ENCODE measurements around the gene TSHZ2. TPM values are rescaled to one million over a fixed set of nuclear protein-coding genes. Genes with fewer than 3 reads are reported as not detected.
"Not testable (repeated sequence)": the region's sequence is repeated elsewhere in the genome, so short reads cannot be mapped to it uniquely, and the experiment has no call there.

The TSHZ2 gene
- total and polyA plus RNA-seq, 9 of the 15 experiments (the other 6 are each of a cell fraction or from before 2014, with no cell fraction given), result 0.03 to 0.20 (median 0.05) TPM; not detected in 4

DNA sequence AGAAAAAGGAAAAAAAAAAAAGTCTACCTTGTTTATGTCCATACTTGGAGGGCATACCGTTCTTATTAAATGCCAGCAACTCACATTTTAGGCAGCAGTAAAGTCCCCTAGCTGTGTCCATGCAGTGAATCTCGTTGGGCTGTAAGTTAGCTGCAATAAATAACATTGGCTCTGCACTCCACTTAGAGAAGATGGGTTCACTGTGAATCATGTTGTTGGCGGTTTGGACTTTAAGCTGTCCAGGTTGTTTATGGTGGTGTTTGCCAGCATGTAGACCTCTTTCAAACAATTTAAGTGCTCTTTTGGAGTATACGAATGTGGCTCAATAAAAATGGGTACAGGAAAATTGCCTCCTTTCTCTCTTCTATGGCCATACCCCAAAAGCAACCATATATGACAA, 494.1 kb downstream of the TSHZ2 start:
- no peak overlapping the region for H3K27ac ChIP-seq (ENCODE audit: extremely low read depth, low read depth, low read length)
- H3K9me3 ChIP-seq (replicated peaks; ENCODE audit: control insufficient read depth, insufficient read depth, low read depth, low read length), result no peaks in the 10 kb centered on the region
- H3K9ac ChIP-seq (ENCODE audit: insufficient read depth in 1 of 2, low read depth in 2 of 2, low read length in 2 of 2), result no peak overlapping the region
- no peak overlapping the region for H3K4me2 ChIP-seq (ENCODE audit: insufficient read depth, low read length)
- H2AFZ ChIP-seq (ENCODE audit: low read depth, low read length), result no peak overlapping the region
- no peak for TF ChIP-seq KLF16 (IDR thresholded peaks at IDR 0.05)
- no peak for TF ChIP-seq ZNF445 (CRISPR knock-in tag; IDR thresholded peaks at IDR 0.05; ENCODE audit: low read depth)
- no peak for TF ChIP-seq ZNF282 (CRISPR knock-in tag; IDR thresholded peaks at IDR 0.05)
- BruUV-seq (replicated peaks), result no TSS peak
- H3K4me1 ChIP-seq (replicated peaks in 1 of 2; ENCODE audit: control insufficient read depth in 2 of 2, insufficient read depth in 2 of 2, low read length in 2 of 2), result no peaks in the 10 kb centered on the region
- WGBS (ENCODE audit: insufficient coverage, low coverage, missing lambda C conversion rate), result 0% methylated on average over 4 of the region's 4 CpGs
- FAIRE-seq (no peak), DNase-seq (ENCODE audit: extremely low read depth in 1 of 4, low spot score in 3 of 4) (no peak), ATAC-seq (no peak)
- H3K79me2 ChIP-seq (ENCODE audit: control insufficient read depth, insufficient read depth, low read length), result no peaks in the 10 kb centered on the region
- no peak overlapping the region for H3K4me3 ChIP-seq
- peaks cover 3 to 9% of the 10 kb centered on the region in 2 experiments for H3K27me3 ChIP-seq (ENCODE audit: control insufficient read depth in 2 of 2, insufficient read depth in 2 of 2, low read length in 2 of 2)
- ChIA-PET POLR2A (interaction anchor here (0.5 kb wide), 1 partner anchor 261 kb away, joined by 4 read pairs; no protein-coding TSS in a partner anchor), CTCF (ENCODE audit: low intra/inter-chr PET ratio) (no interaction called here)
- in situ Hi-C loops (cut with MboI), result no loop called here
- intact Hi-C loops (cut with micrococcal nuclease), result no loop called here
- no peaks in the 10 kb centered on the region for H3K9me1 ChIP-seq (ENCODE audit: control insufficient read depth, insufficient read depth, low read length)
- H4K20me1 ChIP-seq (replicated peaks; ENCODE audit: control insufficient read depth, insufficient read depth, low read length), result no peaks in the 10 kb centered on the region
- H3K36me3 ChIP-seq (ENCODE audit: control insufficient read depth, insufficient read depth, low read length), result no peaks in the 10 kb centered on the region

DNA sequence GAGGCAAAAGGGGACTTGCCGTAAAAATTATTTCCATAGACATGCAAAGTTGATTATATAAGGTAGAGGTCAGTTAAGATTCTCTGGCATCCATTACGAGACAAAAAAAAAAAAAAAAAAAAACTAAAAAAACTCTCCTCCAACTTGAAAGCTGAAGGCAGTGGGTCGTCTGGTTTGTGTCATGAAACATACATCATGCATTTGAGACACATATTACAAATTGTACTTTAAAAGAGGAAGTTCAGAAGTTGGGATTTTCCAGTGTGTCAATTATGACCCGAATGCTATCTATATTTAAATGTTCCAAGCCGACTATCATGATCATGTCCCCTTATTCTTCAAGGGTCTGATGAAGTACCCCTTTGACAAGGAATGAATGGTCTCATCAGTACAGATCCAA, 496.4 kb downstream of the TSHZ2 start:
- intact Hi-C loops (cut with micrococcal nuclease) (no loop called here), in situ Hi-C loops (cut with MboI) (no loop called here)
- no peak overlapping the region for H3K9ac ChIP-seq (ENCODE audit: insufficient read depth in 1 of 2, low read depth in 2 of 2, low read length in 2 of 2)
- H2AFZ ChIP-seq (ENCODE audit: low read depth, low read length), result no peak overlapping the region
- H3K4me2 ChIP-seq (ENCODE audit: insufficient read depth, low read length), result no peak overlapping the region
- H3K27me3 ChIP-seq (ENCODE audit: control insufficient read depth in 2 of 2, insufficient read depth in 2 of 2, low read length in 2 of 2), result peaks cover 0 to 18% of the 10 kb centered on the region in 2 experiments; a peak in 4 of 5 replicates
- H3K9me1 ChIP-seq (ENCODE audit: control insufficient read depth, insufficient read depth, low read length), result no peaks in the 10 kb centered on the region
- no peaks in the 10 kb centered on the region for H3K79me2 ChIP-seq (ENCODE audit: control insufficient read depth, insufficient read depth, low read length)
- DNase-seq (ENCODE audit: extremely low read depth in 1 of 4, low spot score in 3 of 4) (no peak), ATAC-seq (no peak), FAIRE-seq (no peak)
- H3K4me3 ChIP-seq, result no peak overlapping the region
- H3K27ac ChIP-seq (ENCODE audit: extremely low read depth, low read depth, low read length), result no peak overlapping the region
- no TSS peak for BruUV-seq (replicated peaks)
- 0% methylated on average over 4 of the region's 5 CpGs for WGBS (ENCODE audit: insufficient coverage, low coverage, missing lambda C conversion rate)
- no peaks in the 10 kb centered on the region for H3K4me1 ChIP-seq (replicated peaks in 1 of 2; ENCODE audit: control insufficient read depth in 2 of 2, insufficient read depth in 2 of 2, low read length in 2 of 2)
- POLR2A ChIA-PET, result no interaction called here
- TF ChIP-seq DDX20 (tag; IDR thresholded peaks at IDR 0.05; ENCODE audit: low read depth), result no peak
- TF ChIP-seq, protein P1, sequence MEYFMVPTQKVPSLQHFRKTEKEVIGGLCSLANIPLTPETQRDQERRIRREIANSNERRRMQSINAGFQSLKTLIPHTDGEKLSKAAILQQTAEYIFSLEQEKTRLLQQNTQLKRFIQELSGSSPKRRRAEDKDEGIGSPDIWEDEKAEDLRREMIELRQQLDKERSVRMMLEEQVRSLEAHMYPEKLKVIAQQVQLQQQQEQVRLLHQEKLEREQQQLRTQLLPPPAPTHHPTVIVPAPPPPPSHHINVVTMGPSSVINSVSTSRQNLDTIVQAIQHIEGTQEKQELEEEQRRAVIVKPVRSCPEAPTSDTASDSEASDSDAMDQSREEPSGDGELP (CRISPR knock-in tag; IDR thresholded peaks at IDR 0.05; ENCODE audit: borderline replicate concordance), result no peak
- TF ChIP-seq PHB (CRISPR knock-in tag; IDR thresholded peaks at IDR 0.05), result no peak
- no peak for TF ChIP-seq POLR3G (IDR thresholded peaks at IDR 0.05; ENCODE audit: extremely low read depth, insufficient read length, insufficient replicate concordance)
- H4K20me1 ChIP-seq (replicated peaks; ENCODE audit: control insufficient read depth, insufficient read depth, low read length), result no peaks in the 10 kb centered on the region
- CTCF ChIA-PET (ENCODE audit: low intra/inter-chr PET ratio), result interaction anchor here (0.6 kb wide), 1 partner anchor 1178 kb away, joined by 4 read pairs; no protein-coding TSS in a partner anchor
- no peaks in the 10 kb centered on the region for H3K9me3 ChIP-seq (replicated peaks; ENCODE audit: control insufficient read depth, insufficient read depth, low read depth, low read length)
- no peaks in the 10 kb centered on the region for H3K36me3 ChIP-seq (ENCODE audit: control insufficient read depth, insufficient read depth, low read length)

DNA sequence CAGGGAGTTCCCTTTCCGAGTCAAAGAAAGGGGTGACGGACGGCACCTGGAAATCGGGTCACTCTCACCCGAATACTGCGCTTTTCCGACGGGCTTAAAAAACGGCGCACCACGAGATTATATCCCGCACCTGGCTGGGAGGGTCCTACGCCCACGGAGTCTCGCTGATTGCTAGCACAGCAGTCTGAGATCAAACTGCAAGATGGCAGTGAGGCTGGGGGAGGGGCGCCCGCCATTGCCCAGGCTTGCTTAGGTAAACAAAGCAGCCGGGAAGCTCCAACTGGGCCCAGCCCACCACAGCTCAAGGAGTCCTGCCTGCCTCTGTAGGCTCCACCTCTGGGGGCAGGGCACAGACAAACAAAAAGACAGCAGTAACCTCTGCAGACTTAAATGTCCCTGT, 500.7 kb downstream of the TSHZ2 start:
- FAIRE-seq; intact Hi-C loops (cut with micrococcal nuclease): not testable (repeated sequence)

More for the DNA sequence above, 500.7 kb downstream of the TSHZ2 start:
- H3K9me1 ChIP-seq (ENCODE audit: control insufficient read depth, insufficient read depth, low read length); BruUV-seq (replicated peaks); H3K4me2 ChIP-seq (ENCODE audit: insufficient read depth, low read length); H3K27ac ChIP-seq (ENCODE audit: extremely low read depth, low read depth, low read length); H3K79me2 ChIP-seq (ENCODE audit: control insufficient read depth, insufficient read depth, low read length); H3K4me1 ChIP-seq (replicated peaks in 1 of 2; ENCODE audit: control insufficient read depth in 2 of 2, insufficient read depth in 2 of 2, low read length in 2 of 2); H4K20me1 ChIP-seq (replicated peaks; ENCODE audit: control insufficient read depth, insufficient read depth, low read length); ATAC-seq; in situ Hi-C loops (cut with MboI); H3K9ac ChIP-seq (ENCODE audit: insufficient read depth in 1 of 2, low read depth in 2 of 2, low read length in 2 of 2); H3K36me3 ChIP-seq (ENCODE audit: control insufficient read depth, insufficient read depth, low read length); POLR2A ChIA-PET; H3K9me3 ChIP-seq (replicated peaks; ENCODE audit: control insufficient read depth, insufficient read depth, low read depth, low read length); CTCF ChIA-PET (ENCODE audit: low intra/inter-chr PET ratio); H2AFZ ChIP-seq (ENCODE audit: low read depth, low read length); H3K4me3 ChIP-seq; H3K27me3 ChIP-seq (ENCODE audit: control insufficient read depth in 2 of 2, insufficient read depth in 2 of 2, low read length in 2 of 2); DNase-seq (ENCODE audit: extremely low read depth in 1 of 4, low spot score in 3 of 4): not testable (repeated sequence)
- 8% methylated on average over 10 of the region's 18 CpGs for WGBS (ENCODE audit: insufficient coverage, low coverage, missing lambda C conversion rate)
